ENCODE results near the gene ARHGAP8.

DNA sequence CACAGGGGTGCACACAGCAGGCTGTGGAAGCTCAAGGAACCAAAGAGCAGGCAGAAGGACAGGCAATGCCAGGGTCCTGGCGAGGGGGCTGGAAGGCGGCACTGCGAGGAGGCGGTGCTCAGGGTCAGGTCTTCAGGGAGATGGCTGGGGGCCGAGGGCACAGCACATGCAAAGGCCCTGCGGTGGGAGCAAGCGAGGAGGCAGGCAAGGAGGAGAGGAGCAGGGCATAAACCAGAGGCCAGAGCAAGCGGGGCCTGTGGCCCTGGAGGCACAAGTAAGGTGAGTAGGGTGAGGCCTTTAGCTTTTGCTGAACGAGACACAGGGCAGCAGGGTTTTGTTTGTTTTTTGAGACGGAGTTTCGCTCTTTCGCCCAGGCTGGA is 126.9 kb downstream of the ARHGAP8 start:
- TF ChIP-seq POLR2A (IDR thresholded peaks at IDR 0.05): no peak
- TF ChIP-seq, protein P1, sequence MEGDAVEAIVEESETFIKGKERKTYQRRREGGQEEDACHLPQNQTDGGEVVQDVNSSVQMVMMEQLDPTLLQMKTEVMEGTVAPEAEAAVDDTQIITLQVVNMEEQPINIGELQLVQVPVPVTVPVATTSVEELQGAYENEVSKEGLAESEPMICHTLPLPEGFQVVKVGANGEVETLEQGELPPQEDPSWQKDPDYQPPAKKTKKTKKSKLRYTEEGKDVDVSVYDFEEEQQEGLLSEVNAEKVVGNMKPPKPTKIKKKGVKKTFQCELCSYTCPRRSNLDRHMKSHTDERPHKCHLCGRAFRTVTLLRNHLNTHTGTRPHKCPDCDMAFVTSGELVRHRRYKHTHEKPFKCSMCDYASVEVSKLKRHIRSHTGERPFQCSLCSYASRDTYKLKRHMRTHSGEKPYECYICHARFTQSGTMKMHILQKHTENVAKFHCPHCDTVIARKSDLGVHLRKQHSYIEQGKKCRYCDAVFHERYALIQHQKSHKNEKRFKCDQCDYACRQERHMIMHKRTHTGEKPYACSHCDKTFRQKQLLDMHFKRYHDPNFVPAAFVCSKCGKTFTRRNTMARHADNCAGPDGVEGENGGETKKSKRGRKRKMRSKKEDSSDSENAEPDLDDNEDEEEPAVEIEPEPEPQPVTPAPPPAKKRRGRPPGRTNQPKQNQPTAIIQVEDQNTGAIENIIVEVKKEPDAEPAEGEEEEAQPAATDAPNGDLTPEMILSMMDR (IDR thresholded peaks at IDR 0.05): no peak

Measured in tibial nerve (tissue), 3 donors.